H9 (cell line): ENCODE data around the gene IFFO2. TPM values are rescaled to one million over a fixed set of nuclear protein-coding genes. Genes with fewer than 3 reads are reported as not detected.

Experiments used
- DNase-seq: peaks from one replicate; pipeline ENCODE4 v3.0.0-alpha.2; 2017
- H2AFZ ChIP-seq: one replicate; pipeline ENCODE4 v1.6.1; 2013; ENCODE audit warnings: mild to moderate bottlenecking, low read length, control low read depth, moderate library complexity
- H2AK5ac ChIP-seq: 2 replicates; pipeline ENCODE4 v1.6.1; 2013; ENCODE audit warnings: low read length, control low read depth, mixed read lengths; ENCODE audit not compliant: insufficient read length
- H2BK120ac ChIP-seq: one replicate; pipeline ENCODE4 v1.6.1; 2013; ENCODE audit warnings: low read depth, mild to moderate bottlenecking, low read length, control low read depth, inconsistent platforms; ENCODE audit not compliant: poor library complexity, severe bottlenecking
- H2BK12ac ChIP-seq: 2 replicates; pipeline ENCODE4 v1.6.1; 2013; ENCODE audit warnings: low read length, control low read depth, mixed read lengths, low read depth; ENCODE audit not compliant: insufficient read length
- H2BK15ac ChIP-seq: 2 replicates; pipeline ENCODE4 v1.6.1; 2013; ENCODE audit warnings: low read depth, low read length, control low read depth
- H2BK20ac ChIP-seq: one replicate; pipeline ENCODE4 v1.6.1; 2013; ENCODE audit warnings: low read depth, mild to moderate bottlenecking, low read length, control low read depth, inconsistent platforms; ENCODE audit not compliant: poor library complexity, severe bottlenecking
- H2BK5ac ChIP-seq: 2 replicates; pipeline ENCODE4 v1.6.1; 2013; ENCODE audit warnings: low read length, control low read depth, mixed read lengths; ENCODE audit not compliant: insufficient read length
- H3K14ac ChIP-seq: 2 replicates; pipeline ENCODE4 v1.6.1; 2013; ENCODE audit warnings: low read length, control low read depth; ENCODE audit not compliant: insufficient read depth
- H3K18ac ChIP-seq: 2 replicates; pipeline ENCODE4 v1.6.1; 2013; ENCODE audit warnings: low read depth, mild to moderate bottlenecking, mixed read lengths, low read length, control low read depth; ENCODE audit not compliant: insufficient read length
- H3K23ac ChIP-seq: 2 replicates; pipeline ENCODE4 v1.6.1; 2013; ENCODE audit warnings: low read length, control low read depth, mixed read lengths, low read depth; ENCODE audit not compliant: insufficient read length
- H3K23me2 ChIP-seq: 2 replicates; pipeline ENCODE4 v1.6.1; 2013; ENCODE audit warnings: low read depth, mild to moderate bottlenecking, mixed read lengths, low read length, control low read depth; ENCODE audit not compliant: insufficient read length, poor library complexity, severe bottlenecking
- H3K27ac ChIP-seq: 2 replicates; pipeline ENCODE4 v1.5.1; 2013; ENCODE audit warnings: low read length, control low read depth, mixed read lengths, low read depth; ENCODE audit not compliant: insufficient read length
- H3K27me3 ChIP-seq: 2 replicates; pipeline ENCODE4 v1.6.1; 2013; ENCODE audit warnings: low read length, control low read depth, inconsistent platforms; ENCODE audit not compliant: insufficient read depth
- H3K4ac ChIP-seq: 2 replicates; pipeline ENCODE4 v1.6.1; 2013; ENCODE audit warnings: low read depth, mild to moderate bottlenecking, control low read depth, inconsistent platforms, low read length, moderate library complexity
- H3K4me1 ChIP-seq: 2 replicates; pipeline ENCODE4 v1.6.1; 2013; ENCODE audit warnings: low read length, control low read depth, inconsistent platforms; ENCODE audit not compliant: insufficient read depth
- H3K4me2 ChIP-seq: 2 replicates; pipeline ENCODE4 v1.6.1; 2013; ENCODE audit warnings: low read length, control low read depth, mixed read lengths; ENCODE audit not compliant: insufficient read length, insufficient read depth
- H3K56ac ChIP-seq: 2 replicates; pipeline ENCODE4 v1.6.1; 2013; ENCODE audit warnings: low read depth, mild to moderate bottlenecking, mixed read lengths, low read length, control low read depth; ENCODE audit not compliant: insufficient read length
- H3K79me1 ChIP-seq: 2 replicates; pipeline ENCODE4 v1.6.1; 2013; ENCODE audit warnings: low read depth, mild to moderate bottlenecking, moderate library complexity, low read length, control low read depth, inconsistent platforms; ENCODE audit not compliant: insufficient read depth, poor library complexity, severe bottlenecking
- H3K79me2 ChIP-seq: 2 replicates; pipeline ENCODE4 v1.6.1; 2013; ENCODE audit warnings: low read length, control low read depth, inconsistent platforms; ENCODE audit not compliant: insufficient read depth
- H3K9ac ChIP-seq: 2 replicates; pipeline ENCODE4 v1.6.1; 2013; ENCODE audit warnings: low read length, control low read depth, mixed read lengths; ENCODE audit not compliant: insufficient read length; ENCODE audit errors: extremely low read depth
- H3K9me3 ChIP-seq: one replicate; pipeline ENCODE4 v1.6.1; 2013; ENCODE audit warnings: low read depth, low read length, inconsistent platforms; ENCODE audit not compliant: control insufficient read depth
- H3T11ph ChIP-seq: one replicate; pipeline ENCODE4 v1.6.1; 2013; ENCODE audit warnings: mild to moderate bottlenecking, low read length, control low read depth, inconsistent platforms
- H4K20me1 ChIP-seq: one replicate; pipeline ENCODE4 v1.6.1; 2013; ENCODE audit not compliant: control insufficient read depth, insufficient read length, insufficient read depth
- H4K5ac ChIP-seq: 2 replicates; pipeline ENCODE4 v1.6.1; 2013; ENCODE audit warnings: low read depth, mild to moderate bottlenecking, mixed read lengths, low read length, control low read depth; ENCODE audit not compliant: insufficient read length
- H4K8ac ChIP-seq: replicated peaks from 2 replicates; pipeline ENCODE4 v1.6.1; 2013; ENCODE audit warnings: low read length, control low read depth, mixed read lengths, low read depth; ENCODE audit not compliant: insufficient read length
- H4K91ac ChIP-seq: 2 replicates; pipeline ENCODE4 v1.6.1; 2013; ENCODE audit warnings: low read depth, mild to moderate bottlenecking, moderate library complexity, mixed read lengths, low read length, control low read depth; ENCODE audit not compliant: insufficient read length
- H3K27ac Mint-ChIP-seq, 3 experiments: 2 replicates in 2 of 3; 3 replicates in 1 of 3; pipeline ENCODE4 v1.8.0; 2020 to 2021; ENCODE audit warnings: mixed read lengths in 3 of 3, mild to moderate bottlenecking in 1 of 3, moderate library complexity in 1 of 3
- H3K27me3 Mint-ChIP-seq: 2 replicates; pipeline ENCODE4 v1.8.0; 2021; ENCODE audit warnings: low read depth, mild to moderate bottlenecking, moderate library complexity, mixed read lengths
- H3K36me3 Mint-ChIP-seq, 3 experiments: 2 replicates in 2 of 3; 3 replicates in 1 of 3; pipeline ENCODE4 v1.8.0; 2020 to 2021; ENCODE audit warnings: low read depth in 3 of 3, mixed read lengths in 3 of 3; ENCODE audit not compliant: insufficient read depth in 1 of 3
- H3K4me1 Mint-ChIP-seq, 2 experiments: 2 replicates each; pipeline ENCODE4 v1.8.0; 2020; ENCODE audit warnings: mixed read lengths in 2 of 2
- H3K4me3 Mint-ChIP-seq, 2 experiments: 2 replicates in 1 of 2; 3 replicates in 1 of 2; pipeline ENCODE4 v1.8.0; 2020 to 2021; ENCODE audit warnings: mild to moderate bottlenecking in 2 of 2, mixed read lengths in 2 of 2, moderate library complexity in 1 of 2
- H3K9me3 Mint-ChIP-seq, 2 experiments: 2 replicates in 1 of 2; 3 replicates in 1 of 2; pipeline ENCODE4 v1.8.0; 2020; ENCODE audit warnings: mild to moderate bottlenecking in 2 of 2, mixed read lengths in 2 of 2, moderate library complexity in 1 of 2
- WGBS: extraction: QIAGEN DNeasy Blood & Tissue Kit; methylation state at CpG from one replicate; pipeline ENCODE4 v1.1.7; 2013; ENCODE audit warnings: missing lambda C conversion rate, low lambda C conversion rate, mixed read lengths; ENCODE audit not compliant: insufficient read length; ENCODE audit errors: extremely low coverage; 5-methylcytosine and 5-hydroxymethylcytosine counted together
- total RNA-seq: library from RNA; stranded (reverse); gene quantifications from 2 replicates; pipeline ENCODE4 v1.2.1, GENCODE V29; 2021
- TF ChIP-seq, protein P1 (sequence below): fragments of 200-600 bp; sonication (generic); conservative IDR thresholded peaks from 3 replicates; pipeline ENCODE4 v1.8.0; 2021; ENCODE audit warnings: antibody characterized with exemption, mild to moderate bottlenecking

The IFFO2 gene
- total RNA-seq, 1 experiment from 2014 or later = 3.6 TPM

DNA sequence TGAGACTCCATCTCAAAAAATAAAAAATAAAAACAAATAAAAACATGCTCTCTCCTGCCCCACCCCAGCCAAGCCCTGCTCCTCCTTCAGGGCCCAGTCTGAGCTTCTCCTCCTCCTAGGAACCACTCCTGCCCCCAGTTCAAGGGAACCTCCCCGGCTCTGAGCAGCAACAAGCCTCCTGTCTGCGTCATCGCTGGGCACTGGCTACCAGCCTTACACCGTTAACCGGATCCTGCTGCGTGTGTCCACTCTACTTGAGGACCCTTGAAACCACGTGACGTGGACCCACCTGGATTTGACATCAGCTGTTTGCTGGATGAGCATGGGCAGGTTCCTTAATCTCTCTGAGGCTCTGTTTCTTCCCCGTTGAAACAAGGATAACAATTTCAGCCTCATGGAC, 95.4 kb downstream of the IFFO2 start:
- Mint-ChIP-seq H3K4me3 (no peak overlapping the region), H3K27me3 (peaks cover 23% of the 10 kb centered on the region), H3K4me1 (no peaks in the 10 kb centered on the region), H3K9me3 (no peaks in the 10 kb centered on the region), H3K27ac (no peak overlapping the region), H3K36me3 (no peaks in the 10 kb centered on the region)
- Histone ChIP-seq H4K5ac (no peak overlapping the region), H3K23ac (no peak overlapping the region), H3K27ac (no peak overlapping the region), H2BK20ac (no peak overlapping the region), H3K14ac (no peak overlapping the region), H3K9ac (no peak overlapping the region), H3K56ac (no peak overlapping the region), H3K79me1 (no peaks in the 10 kb centered on the region), H2BK5ac (no peak overlapping the region), H2BK15ac (no peak overlapping the region), H3K9me3 (no peaks in the 10 kb centered on the region), H3K79me2 (no peaks in the 10 kb centered on the region), H4K91ac (no peak overlapping the region), H3K4ac (no peak overlapping the region), H2BK120ac (no peak overlapping the region), H4K8ac (no peak overlapping the region), H3K23me2 (no peaks in the 10 kb centered on the region), H3K4me1 (no peaks in the 10 kb centered on the region), H3K27me3 (no peaks in the 10 kb centered on the region; the same call in 1 of the 2 replicates), H2AFZ (no peak overlapping the region), H2AK5ac (no peak overlapping the region), H4K20me1 (no peaks in the 10 kb centered on the region), H3K18ac (no peak overlapping the region), H3K4me2 (no peak overlapping the region), H2BK12ac (no peak overlapping the region), H3T11ph (no peak overlapping the region)
- TF ChIP-seq, protein P1, sequence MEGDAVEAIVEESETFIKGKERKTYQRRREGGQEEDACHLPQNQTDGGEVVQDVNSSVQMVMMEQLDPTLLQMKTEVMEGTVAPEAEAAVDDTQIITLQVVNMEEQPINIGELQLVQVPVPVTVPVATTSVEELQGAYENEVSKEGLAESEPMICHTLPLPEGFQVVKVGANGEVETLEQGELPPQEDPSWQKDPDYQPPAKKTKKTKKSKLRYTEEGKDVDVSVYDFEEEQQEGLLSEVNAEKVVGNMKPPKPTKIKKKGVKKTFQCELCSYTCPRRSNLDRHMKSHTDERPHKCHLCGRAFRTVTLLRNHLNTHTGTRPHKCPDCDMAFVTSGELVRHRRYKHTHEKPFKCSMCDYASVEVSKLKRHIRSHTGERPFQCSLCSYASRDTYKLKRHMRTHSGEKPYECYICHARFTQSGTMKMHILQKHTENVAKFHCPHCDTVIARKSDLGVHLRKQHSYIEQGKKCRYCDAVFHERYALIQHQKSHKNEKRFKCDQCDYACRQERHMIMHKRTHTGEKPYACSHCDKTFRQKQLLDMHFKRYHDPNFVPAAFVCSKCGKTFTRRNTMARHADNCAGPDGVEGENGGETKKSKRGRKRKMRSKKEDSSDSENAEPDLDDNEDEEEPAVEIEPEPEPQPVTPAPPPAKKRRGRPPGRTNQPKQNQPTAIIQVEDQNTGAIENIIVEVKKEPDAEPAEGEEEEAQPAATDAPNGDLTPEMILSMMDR = no peak
- DNase-seq = no peak
- WGBS = no CpG with 5 or more reads among the region's 9 CpGs
